ENCODE results near the gene WDR53. TPM values are rescaled to one million over a fixed set of nuclear protein-coding genes. Genes with fewer than 3 reads are reported as not detected.

Gene WDR53
- total RNA-seq, 4 donors from 2014 or later: 1.6 to 14.2 (median 4.6) TPM; not detected in 1

- Histone ChIP-seq H3K4me3 (no peak overlapping the region), H3K4me1 (peaks cover 0 to 7% (median 2%) of the 10 kb centered on the region in 4 donors), H3K36me3 (no peaks in the 10 kb centered on the region), H3K9me3 (no peaks in the 10 kb centered on the region), H3K27ac (no peak overlapping the region), H3K27me3 (no peaks in the 10 kb centered on the region)
- in situ Hi-C loops (cut with MboI; ENCODE audit: low pct_ligation_motif_present in 1 of 4, low pct_unique_long_range_greater_than_20kb in 1 of 4, low sequenced_read_pairs in 3 of 4) (loop anchor here in 2 of 4 donors (25.0 kb wide), 1 partner anchor 244 kb away; no protein-coding TSS in a partner anchor), intact Hi-C loops (cut with DNase I; ENCODE audit: low total_unique reads) (loop anchor here (10.0 kb wide), 1 partner anchor 72 kb away; the partner anchor contains the start of gene UBXN7)
- 85 to 90% methylated on average over 8 of the region's 8 CpGs for WGBS, 2 donors (ENCODE audit: low coverage in 1 of 2)
- TF ChIP-seq CTCF (IDR thresholded peaks at IDR 0.05) (no peak), POLR2A (IDR thresholded peaks at IDR 0.05) (no peak), POLR2AphosphoS5 (IDR thresholded peaks at IDR 0.05) (no peak), EP300 (IDR thresholded peaks at IDR 0.05; ENCODE audit: low read depth) (no peak)
- DNase-seq: no peak
Measured at GRCh38 chr3:196506687-196507086, 61.7 kb downstream of the WDR53 start.

GRCh38 chr3:196504556-196504955 is 63.8 kb downstream of the WDR53 start:
- Histone ChIP-seq H3K36me3 (no peaks in the 10 kb centered on the region), H3K27ac (peak overlapping the region in 3 of 4 donors; percentile 96 to 99 (median 98)), H3K27me3 (no peaks in the 10 kb centered on the region), H3K4me3 (no peak overlapping the region), H3K9me3 (no peaks in the 10 kb centered on the region), H3K4me1 (peaks cover 0 to 28% (median 14%) of the 10 kb centered on the region in 4 donors)
- no peak for TF ChIP-seq POLR2AphosphoS5 (IDR thresholded peaks at IDR 0.05)
- TF ChIP-seq POLR2A (IDR thresholded peaks at IDR 0.05): no peak
- no peak for TF ChIP-seq EP300 (IDR thresholded peaks at IDR 0.05; ENCODE audit: low read depth)
- no peak for TF ChIP-seq CTCF (IDR thresholded peaks at IDR 0.05)
- in situ Hi-C loops (cut with MboI; ENCODE audit: low pct_ligation_motif_present in 1 of 4, low pct_unique_long_range_greater_than_20kb in 1 of 4, low sequenced_read_pairs in 3 of 4): loop anchor here in 2 of 4 donors (25.0 kb wide), 1 partner anchor 242 kb away; no protein-coding TSS in a partner anchor
- 93 to 97% methylated on average over 5 to 6 of the region's 6 CpGs for WGBS, 2 donors (ENCODE audit: low coverage in 1 of 2)
- intact Hi-C loops (cut with DNase I; ENCODE audit: low total_unique reads): loop anchor here (10.0 kb wide), 1 partner anchor 70 kb away; the partner anchor contains the start of gene UBXN7
- no peak for DNase-seq

Small RNA genes lying within 50 kb of the gene (small RNA-seq; reads per million reads assigned to genes)
- 0 to 0.28 (median 0) reads per million in 4 donors for gene RPS29P3

Other genes with a start within 250 kb of the WDR53 start
- not detected for gene TM4SF19, start 230.2 kb downstream of the WDR53 start, total RNA-seq
- gene UBXN7, start 136.1 kb downstream of the WDR53 start, total RNA-seq: 10 to 100 TPM; 13.8 to 25.4 (median 15.4) TPM
- 100 to 1,000 TPM in 1 of 4 donors, 10 to 100 TPM in 3; 17.3 to 221 (median 19.5) TPM for gene RNF168, start 64.8 kb downstream of the WDR53 start, total RNA-seq
- gene SMCO1, start 53.2 kb downstream of the WDR53 start, total RNA-seq: not detected
- 1 to 10 TPM; 2.4 to 8.6 (median 5.3) TPM for gene FBXO45, start 106 bp upstream of the WDR53 start, total RNA-seq
- 1 to 10 TPM in 2 of 4 donors, not detected in 2; 2.5 to 3.7 TPM for gene NRROS, start 71.1 kb upstream of the WDR53 start, total RNA-seq
- 1 to 10 TPM in 2 of 4 donors, under 1 TPM in 1, not detected in 1; 0.32 to 2.2 (median 1.8) TPM for gene CEP19, start 143.7 kb upstream of the WDR53 start, total RNA-seq
- gene PIGX, start 143.8 kb upstream of the WDR53 start, total RNA-seq: 10 to 100 TPM in 3 of 4 donors, 1 to 10 TPM in 1; 4.0 to 36.3 (median 23.6) TPM
- gene PAK2, start 171.3 kb upstream of the WDR53 start, total RNA-seq: 10 to 100 TPM; 16.3 to 54.5 (median 36.7) TPM

All from transverse colon (tissue), 4 donors.